Sigmoid colon (tissue), 4 donors: ENCODE measurements around the gene TNFRSF19.

Experiments used
- EP300 ChIP-seq, 4 donors: sonication (generic); formaldehyde crosslinking; IDR thresholded peaks; one replicate each; pipeline ENCODE4 v1.6.1; 2017; ENCODE audit warnings: antibody characterized with exemption in 4 of 4
- POLR2A ChIP-seq, 2 donors: fragments of 450-650 bp; IDR thresholded peaks; one replicate each; pipeline ENCODE4 v1.6.1; 2016; ENCODE audit warnings: antibody characterized with exemption in 2 of 2, mild to moderate bottlenecking in 2 of 2, moderate library complexity in 2 of 2
- POLR2AphosphoS5 ChIP-seq, 4 donors: sonication (generic); formaldehyde crosslinking; IDR thresholded peaks; one replicate each; pipeline ENCODE4 v1.6.1; 2017; ENCODE audit warnings: antibody characterized with exemption in 4 of 4
- TF ChIP-seq, protein P1 (sequence below), 4 experiments: fragments of 450-650 bp in 3 of 4; fragments of 200-600 bp in 1 of 4; IDR thresholded peaks; one replicate each; pipeline ENCODE4 v1.5.1; 2016 to 2019; ENCODE audit warnings: antibody characterized with exemption in 4 of 4, mild to moderate bottlenecking in 3 of 4, moderate library complexity in 2 of 4

DNA sequence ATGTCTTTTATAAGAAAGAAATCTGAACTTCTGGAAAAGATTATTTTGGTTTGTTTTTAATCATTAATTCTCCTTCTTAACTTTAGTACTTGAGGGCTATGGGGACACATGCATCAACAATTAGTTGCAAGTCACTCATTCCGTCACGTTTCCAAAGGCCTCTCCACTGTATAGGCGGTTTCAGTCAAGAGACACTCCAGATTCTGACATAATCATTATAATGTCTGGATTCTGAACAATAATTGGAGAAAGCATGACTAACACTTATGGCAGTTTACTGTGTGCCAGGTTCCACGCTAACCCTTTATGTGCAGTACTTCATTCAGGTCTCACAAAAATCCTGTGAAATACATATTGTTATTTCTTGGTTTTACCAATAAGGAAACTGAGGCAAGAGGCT lies 71.9 kb downstream of the TNFRSF19 start:
- TF ChIP-seq POLR2A (IDR thresholded peaks at IDR 0.05) (no peak), POLR2AphosphoS5 (IDR thresholded peaks at IDR 0.05) (no peak), EP300 (IDR thresholded peaks at IDR 0.05) (no peak)
- TF ChIP-seq, protein P1, sequence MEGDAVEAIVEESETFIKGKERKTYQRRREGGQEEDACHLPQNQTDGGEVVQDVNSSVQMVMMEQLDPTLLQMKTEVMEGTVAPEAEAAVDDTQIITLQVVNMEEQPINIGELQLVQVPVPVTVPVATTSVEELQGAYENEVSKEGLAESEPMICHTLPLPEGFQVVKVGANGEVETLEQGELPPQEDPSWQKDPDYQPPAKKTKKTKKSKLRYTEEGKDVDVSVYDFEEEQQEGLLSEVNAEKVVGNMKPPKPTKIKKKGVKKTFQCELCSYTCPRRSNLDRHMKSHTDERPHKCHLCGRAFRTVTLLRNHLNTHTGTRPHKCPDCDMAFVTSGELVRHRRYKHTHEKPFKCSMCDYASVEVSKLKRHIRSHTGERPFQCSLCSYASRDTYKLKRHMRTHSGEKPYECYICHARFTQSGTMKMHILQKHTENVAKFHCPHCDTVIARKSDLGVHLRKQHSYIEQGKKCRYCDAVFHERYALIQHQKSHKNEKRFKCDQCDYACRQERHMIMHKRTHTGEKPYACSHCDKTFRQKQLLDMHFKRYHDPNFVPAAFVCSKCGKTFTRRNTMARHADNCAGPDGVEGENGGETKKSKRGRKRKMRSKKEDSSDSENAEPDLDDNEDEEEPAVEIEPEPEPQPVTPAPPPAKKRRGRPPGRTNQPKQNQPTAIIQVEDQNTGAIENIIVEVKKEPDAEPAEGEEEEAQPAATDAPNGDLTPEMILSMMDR (IDR thresholded peaks at IDR 0.05), result no peak
